ENCODE results near the gene TRERF1.

DNA sequence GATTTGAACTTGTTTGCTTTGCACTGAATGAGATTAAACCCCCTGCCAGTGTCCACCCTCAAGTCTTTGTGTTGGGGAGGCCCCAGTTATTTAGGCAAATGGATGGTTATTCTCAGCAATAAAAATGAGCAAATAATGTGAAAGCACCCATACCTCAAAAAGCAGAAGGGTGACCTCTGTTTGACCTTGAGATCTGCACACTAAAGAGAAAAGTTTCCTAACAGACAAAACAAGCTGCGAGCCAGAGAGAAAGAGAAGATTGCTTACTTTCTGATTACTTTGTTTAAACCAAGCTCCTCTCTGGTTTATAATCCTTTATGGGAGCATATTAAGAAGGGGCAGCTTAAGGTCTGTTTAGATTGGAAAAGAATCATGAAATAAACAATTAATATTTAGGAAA lies 30.4 kb upstream of the TRERF1 start:
- TF ChIP-seq POLR2A (IDR thresholded peaks at IDR 0.05; ENCODE audit: low read length) (no peak), GATA1 (IDR thresholded peaks at IDR 0.05; ENCODE audit: low read depth, low read length) (no peak)
